H54 (cell line): ENCODE results near the gene STAMBP.

Experiments
- DNase-seq: peaks from one replicate; pipeline ENCODE4 v3.0.0; 2011; ENCODE audit warnings: low spot score, mixed read lengths; ENCODE audit not compliant: insufficient read length
- FAIRE-seq: peaks from 3 replicates; lab custom pipeline; 2011; peaks lifted over from hg19 to GRCh38; lab: Jason Lieb, UNC
- POLR2A ChIP-seq: IDR thresholded peaks from 2 replicates; pipeline ENCODE4 v1.6.1; 2011; ENCODE audit warnings: low read depth, mild to moderate bottlenecking, low read length

Gene STAMBP

DNA sequence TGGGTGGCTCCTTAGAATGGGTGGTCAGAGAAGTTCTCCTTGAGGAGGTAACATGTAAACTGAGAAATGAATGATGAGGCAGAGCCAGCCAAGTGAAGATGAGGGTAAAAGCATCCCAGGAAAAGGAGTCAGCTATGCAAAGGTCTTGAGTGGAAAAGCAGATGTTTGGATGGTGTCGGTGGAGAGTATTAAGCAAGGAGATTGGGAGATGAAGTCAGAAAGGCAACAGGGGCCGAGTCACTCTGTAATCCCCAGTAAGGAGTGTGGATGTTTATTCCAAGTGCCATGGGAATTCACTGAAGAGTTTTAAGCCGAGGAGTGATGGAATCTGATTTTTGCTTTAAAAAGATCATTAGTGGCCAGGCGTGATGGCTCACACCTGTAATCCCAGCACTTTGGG, 3.4 kb upstream of the STAMBP start:
- FAIRE-seq: no peak
- no peak for TF ChIP-seq POLR2A
- DNase-seq: no peak

- peak; percentile 36 for DNase-seq
- no peak for FAIRE-seq
- TF ChIP-seq POLR2A: no peak
Measured at GRCh38 chr2:73827018-73827417, 1.7 kb upstream of the STAMBP start.

DNA sequence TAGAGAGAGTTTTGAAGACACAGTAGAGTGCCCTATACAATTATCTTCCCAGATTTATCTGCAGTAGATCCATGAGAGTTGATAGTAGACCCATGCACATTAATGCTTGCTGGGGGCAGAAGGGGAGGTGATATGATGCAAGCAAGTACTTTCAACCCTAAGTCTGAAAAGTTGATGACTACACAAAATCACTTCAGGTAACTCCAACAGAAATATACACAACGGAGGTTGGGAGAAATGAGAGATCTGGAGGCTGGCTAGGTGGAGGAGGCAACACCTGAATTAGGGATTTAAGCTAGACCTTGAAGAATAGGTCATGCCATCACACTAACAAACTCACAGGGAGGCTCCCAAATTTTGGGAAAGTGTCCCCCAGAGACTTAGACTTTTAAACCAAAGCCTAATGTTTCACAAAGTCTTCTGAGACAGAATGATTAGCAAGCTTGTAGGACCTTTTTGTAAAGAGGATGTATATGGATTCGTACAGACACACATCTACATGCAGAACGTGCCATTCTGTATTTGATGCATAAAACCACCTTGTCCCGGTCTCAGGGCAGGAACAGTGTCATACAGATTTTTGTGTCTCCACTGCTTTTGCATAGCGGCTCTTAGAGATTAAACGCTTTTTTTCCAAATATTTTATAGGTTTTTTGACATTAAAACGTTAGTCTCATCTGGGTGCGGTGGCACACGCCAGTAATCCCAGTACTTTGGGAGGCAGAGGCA, 937 bp upstream of the STAMBP start:
- TF ChIP-seq POLR2A: no peak
- no peak for DNase-seq
- FAIRE-seq: no peak

- TF ChIP-seq POLR2A: no peak
- DNase-seq: no peak
- no peak for FAIRE-seq
Measured at GRCh38 chr2:73828389-73828817, 358 bp upstream of the STAMBP start.

DNA sequence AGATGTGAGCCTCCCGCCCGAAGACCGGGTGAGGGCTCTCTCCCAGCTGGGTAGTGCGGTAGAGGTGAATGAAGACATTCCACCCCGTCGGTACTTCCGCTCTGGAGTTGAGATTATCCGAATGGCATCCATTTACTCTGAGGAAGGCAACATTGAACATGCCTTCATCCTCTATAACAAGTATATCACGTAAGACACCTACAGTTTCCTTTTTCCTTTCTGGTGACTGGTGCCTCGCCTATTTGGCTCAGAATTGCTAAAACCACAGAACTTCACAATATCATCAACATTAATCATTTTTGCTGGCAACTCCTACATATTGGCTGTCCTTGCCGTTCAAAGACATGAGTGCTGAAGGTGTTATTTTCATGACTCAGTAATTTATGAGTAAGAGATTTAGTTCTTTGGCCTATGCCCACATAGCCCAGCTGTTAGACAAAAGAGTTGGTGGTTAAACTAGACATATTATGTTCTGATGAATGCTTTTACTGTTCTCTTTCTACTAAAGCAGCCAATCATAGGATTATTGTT, 2.2 kb downstream of the STAMBP start:
- peak; percentile 93 for FAIRE-seq
- TF ChIP-seq POLR2A: no peak
- peak; percentile 41 for DNase-seq

GRCh38 chr2:73832930-73833329, 4.2 kb downstream of the STAMBP start:
- DNase-seq (no peak), FAIRE-seq (no peak)
- no peak for TF ChIP-seq POLR2A

- no peak for DNase-seq
- FAIRE-seq: no peak
- no peak for TF ChIP-seq POLR2A
Measured at GRCh38 chr2:73836141-73836943, 7.6 kb downstream of the STAMBP start.

GRCh38 chr2:73837847-73838585, 9.3 kb downstream of the STAMBP start:
- FAIRE-seq (no peak), DNase-seq (no peak)
- no peak for TF ChIP-seq POLR2A

DNA sequence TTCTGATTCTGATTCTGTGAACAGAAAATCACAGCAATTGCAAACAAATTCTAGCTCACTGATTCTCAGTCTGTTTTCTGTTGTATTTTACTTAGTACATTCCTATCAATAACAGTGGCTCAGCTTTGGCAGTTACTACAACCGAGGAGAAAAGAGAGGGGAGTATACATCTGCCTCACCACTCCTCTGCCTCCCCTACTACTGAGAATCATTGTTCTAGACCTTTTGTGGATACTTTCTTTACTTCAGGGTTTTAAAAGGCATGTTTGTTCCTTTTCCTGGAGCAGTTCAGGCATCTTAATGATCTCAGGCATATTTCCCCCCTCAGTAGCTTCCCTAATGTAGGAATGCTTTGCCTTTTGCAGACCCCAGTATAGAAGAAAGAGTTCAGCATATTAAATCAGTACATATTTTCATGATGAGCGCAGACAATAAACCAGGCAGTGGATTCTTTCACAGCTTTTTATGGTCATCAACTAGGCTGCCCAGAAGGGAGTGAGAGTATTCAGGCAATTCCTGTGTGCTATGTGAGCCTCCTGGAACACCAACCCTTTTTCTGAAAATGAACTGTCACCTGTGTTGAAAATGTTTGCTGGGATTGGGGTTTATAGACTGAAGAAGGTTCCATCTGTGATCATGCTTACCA, 10.3 kb downstream of the STAMBP start:
- FAIRE-seq (peak; percentile 50), DNase-seq (no peak)
- no peak for TF ChIP-seq POLR2A

GRCh38 chr2:73839653-73840411, 11.1 kb downstream of the STAMBP start:
- peak; percentile 61 for FAIRE-seq

GRCh38 chr2:73841912-73842738, 13.4 kb downstream of the STAMBP start:
- TF ChIP-seq POLR2A: no peak
- no peak for DNase-seq
- no peak for FAIRE-seq

More at GRCh38 chr2:73839653-73840411, 11.1 kb downstream of the STAMBP start:
- no peak for DNase-seq
- TF ChIP-seq POLR2A: no peak

GRCh38 chr2:73842739-73843019, 13.9 kb downstream of the STAMBP start:
- no peak for FAIRE-seq
- no peak for DNase-seq
- no peak for TF ChIP-seq POLR2A
